SU-DHL-6 (cell line): ENCODE data around the gene CCR6.

ENCODE experiments used
- CTCF ChIP-seq: fragments of 200-600 bp; sonication (generic); IDR thresholded peaks from one replicate; pipeline ENCODE4 v1.5.1; 2017; ENCODE audit warnings: antibody characterized with exemption, mild to moderate bottlenecking, low read length, moderate library complexity; ENCODE audit not compliant: insufficient read depth, poor library complexity, severe bottlenecking
- EZH2phosphoT487 ChIP-seq: fragments of 200-600 bp; sonication (generic), shearing (Covaris generic); conservative IDR thresholded peaks from 2 replicates; pipeline ENCODE4 v1.6.1; 2018; ENCODE audit warnings: mild to moderate bottlenecking, antibody characterized with exemption, low read length, moderate library complexity, mixed read lengths

GRCh38 chr6:167127785-167128531 is 5.1 kb downstream of the CCR6 start:
- TF ChIP-seq CTCF: no peak
- no peak for TF ChIP-seq EZH2phosphoT487
